ENCODE data around the gene MGAT4B. TPM values are rescaled to one million over a fixed set of nuclear protein-coding genes. Genes with fewer than 3 reads are reported as not detected.

MGAT4B gene
- total RNA-seq, 6 experiments from 2014 or later: 151 to 259 (median 181) TPM

GRCh38 chr5:179832039-179832745, 25.5 kb upstream of the MGAT4B start:
- Histone ChIP-seq H3K4me3 (no peak overlapping the region), H3K27ac (peak overlapping the region in 1 of 3 donors; percentile 2), H3K27me3 (no peaks in the 10 kb centered on the region), H3K9me3 (no peaks in the 10 kb centered on the region), H3K4me1 (peaks cover 0 to 60% (median 7%) of the 10 kb centered on the region in 4 donors), H3K36me3 (peaks cover 16 to 87% (median 58%) of the 10 kb centered on the region in 4 donors)
- TF ChIP-seq POLR2A (IDR thresholded peaks at IDR 0.05): peak; percentile 32
- TF ChIP-seq CTCF (IDR thresholded peaks at IDR 0.05): peak; percentile 8 to 24 (median 14)
- ATAC-seq (peak; percentile 17 to 59 (median 45)), DNase-seq (no peak)
- intact Hi-C loops (cut with DNase I): no loop called here
- WGBS (ENCODE audit: insufficient coverage, low coverage, low lambda C conversion rate, missing lambda C conversion rate): 64% methylated on average over 8 of the region's 20 CpGs

- no peak for ATAC-seq
- H3K27ac ChIP-seq: no peak overlapping the region
Measured at GRCh38 chr5:179830818-179831468, 24.3 kb upstream of the MGAT4B start.

GRCh38 chr5:179829732-179830435, 23.2 kb upstream of the MGAT4B start:
- DNase-seq (no peak), ATAC-seq (peak in 2 of 4 donors; percentile 7 to 14)
- TF ChIP-seq POLR2A (IDR thresholded peaks at IDR 0.05) (no peak), CTCF (IDR thresholded peaks at IDR 0.05) (no peak)
- intact Hi-C loops (cut with DNase I): no loop called here
- Histone ChIP-seq H3K27me3 (no peaks in the 10 kb centered on the region), H3K27ac (no peak overlapping the region), H3K4me1 (peaks cover 0 to 65% (median 14%) of the 10 kb centered on the region in 4 donors), H3K36me3 (peaks cover 15 to 92% (median 66%) of the 10 kb centered on the region in 4 donors), H3K4me3 (no peak overlapping the region), H3K9me3 (no peaks in the 10 kb centered on the region)
- 51% methylated on average over 6 of the region's 7 CpGs for WGBS (ENCODE audit: insufficient coverage, low coverage, low lambda C conversion rate, missing lambda C conversion rate)

More at GRCh38 chr5:179830818-179831468, 24.3 kb upstream of the MGAT4B start:
- TF ChIP-seq CTCF (IDR thresholded peaks at IDR 0.05): no peak
- peak; percentile 10 for TF ChIP-seq POLR2A (IDR thresholded peaks at IDR 0.05)
- Histone ChIP-seq H3K9me3 (no peaks in the 10 kb centered on the region), H3K4me1 (peaks cover 0 to 55% (median 9%) of the 10 kb centered on the region in 4 donors), H3K4me3 (no peak overlapping the region), H3K36me3 (peaks cover 15 to 87% (median 59%) of the 10 kb centered on the region in 4 donors), H3K27me3 (no peaks in the 10 kb centered on the region)
- 87% methylated on average over 7 of the region's 7 CpGs for WGBS (ENCODE audit: insufficient coverage, low coverage, low lambda C conversion rate, missing lambda C conversion rate)
- intact Hi-C loops (cut with DNase I): no loop called here
- no peak for DNase-seq

GRCh38 chr5:179828756-179829421, 22.2 kb upstream of the MGAT4B start:
- peaks cover 15 to 100% (median 74%) of the 10 kb centered on the region in 4 donors for H3K36me3 ChIP-seq
- DNase-seq: no peak
- WGBS (ENCODE audit: insufficient coverage, low coverage, low lambda C conversion rate, missing lambda C conversion rate): 80% methylated on average over 2 of the region's 3 CpGs
- H3K27me3 ChIP-seq: no peaks in the 10 kb centered on the region
- TF ChIP-seq CTCF (IDR thresholded peaks at IDR 0.05): no peak
- TF ChIP-seq POLR2A (IDR thresholded peaks at IDR 0.05): peak; percentile 42
- ATAC-seq: no peak
- no peaks in the 10 kb centered on the region for H3K9me3 ChIP-seq
- no peak overlapping the region for H3K4me3 ChIP-seq
- H3K4me1 ChIP-seq: peaks cover 0 to 75% (median 19%) of the 10 kb centered on the region in 4 donors
- intact Hi-C loops (cut with DNase I): no loop called here
- no peak overlapping the region for H3K27ac ChIP-seq
